Activated naive CD8-positive, alpha-beta T cell treated with anti-CD3 and anti-CD28 coated beads, Interleukin-2, amount 10 ng/mL, durations not matched to agents 7 days and 5 days (primary cell): ENCODE measurements around the gene HELZ. TPM values are rescaled to one million over a fixed set of nuclear protein-coding genes. Genes with fewer than 3 reads are reported as not detected.
A peak's percentile ranks its signal among the peaks of the same experiment; 100 is the strongest.

Source experiments
- ATAC-seq: fragments of 150-1000 bp; cut with Tn5 transposase; one replicate; pipeline ENCODE4 v1.10.0; 2021; ENCODE audit warnings: low read depth, moderate library complexity
- POLR2A ChIA-PET: fragments of 350-600 bp; sonication (Branson Sonifier 250); formaldehyde crosslinking; loops from one replicate; lab custom pipeline; 2021; ENCODE audit warnings: antibody characterized with exemption; lab: Charles Lee
- DNase-seq: peaks from one replicate; pipeline ENCODE4 v3.0.0; 2021
- H3K27ac Mint-ChIP-seq: one replicate; pipeline ENCODE4 v1.8.0; 2022; ENCODE audit warnings: mild to moderate bottlenecking, mixed read lengths
- H3K27me3 Mint-ChIP-seq: one replicate; pipeline ENCODE4 v1.8.0; 2022; ENCODE audit warnings: mild to moderate bottlenecking, moderate library complexity, mixed read lengths
- H3K36me3 Mint-ChIP-seq: one replicate; pipeline ENCODE4 v1.8.0; 2021; ENCODE audit warnings: mild to moderate bottlenecking, mixed read lengths
- H3K4me1 Mint-ChIP-seq: one replicate; pipeline ENCODE4 v1.8.0; 2021; ENCODE audit warnings: mixed read lengths
- H3K4me3 Mint-ChIP-seq: one replicate; pipeline ENCODE4 v1.8.0; 2022; ENCODE audit warnings: mild to moderate bottlenecking, moderate library complexity, mixed read lengths
- H3K9me3 Mint-ChIP-seq: one replicate; pipeline ENCODE4 v1.8.0; 2021; ENCODE audit warnings: mixed read lengths
- total RNA-seq, 2 experiments: library from RNA; stranded (reverse); gene quantifications; one replicate each; pipeline ENCODE4 v1.2.3, GENCODE V29; 2021

HELZ gene
- total RNA-seq, 2 experiments from 2014 or later, result 84.8 to 86.2 TPM

DNA sequence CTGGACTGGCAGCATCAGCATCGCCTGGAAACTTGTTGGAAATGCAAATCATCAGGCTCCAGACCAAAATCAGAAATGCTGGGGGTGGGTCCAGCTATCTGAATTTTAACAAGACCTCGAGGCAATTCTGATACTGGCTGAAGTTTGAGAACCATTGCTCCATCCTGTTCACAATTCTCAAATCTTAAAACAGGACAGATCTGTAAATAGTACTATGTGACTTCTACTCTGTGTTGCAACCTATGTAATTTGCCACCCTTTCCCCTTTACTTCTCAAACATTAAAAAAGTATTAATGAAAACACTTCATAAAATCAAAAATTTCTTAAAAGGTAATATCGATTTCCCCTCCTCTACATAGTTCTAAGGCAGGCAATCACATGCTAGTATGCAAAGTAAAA, 172.1 kb downstream of the HELZ start:
- Mint-ChIP-seq H3K4me1 (peaks cover 1% of the 10 kb centered on the region), H3K36me3 (peaks cover 25% of the 10 kb centered on the region), H3K9me3 (no peaks in the 10 kb centered on the region), H3K27ac (no peak overlapping the region), H3K4me3 (no peak overlapping the region), H3K27me3 (no peaks in the 10 kb centered on the region)
- POLR2A ChIA-PET, result no interaction called here
- DNase-seq (no peak), ATAC-seq (no peak)

DNA sequence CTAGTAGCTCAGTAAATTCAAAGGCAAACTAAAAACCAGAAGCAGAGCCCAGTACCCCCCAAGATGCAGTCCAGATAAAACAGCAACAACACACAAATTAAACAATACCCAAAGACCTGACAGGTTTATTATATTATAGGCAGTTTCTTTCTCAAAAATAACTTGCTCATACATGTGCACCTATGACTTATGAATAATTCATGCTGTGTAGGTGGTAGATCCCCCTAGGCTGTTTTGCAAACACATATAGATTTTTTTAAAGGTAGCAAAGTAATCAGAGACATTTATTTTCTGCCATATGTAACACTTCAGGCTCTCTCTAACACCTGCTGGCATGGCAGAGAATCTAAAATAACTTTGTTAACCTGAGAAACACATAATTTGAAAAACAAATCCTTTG, 173.4 kb downstream of the HELZ start:
- H3K9me3 Mint-ChIP-seq, result no peaks in the 10 kb centered on the region
- no peaks in the 10 kb centered on the region for H3K27me3 Mint-ChIP-seq
- no peak for ATAC-seq
- no peak overlapping the region for H3K4me3 Mint-ChIP-seq
- no peak for DNase-seq
- H3K4me1 Mint-ChIP-seq, result peaks cover 1% of the 10 kb centered on the region
- H3K36me3 Mint-ChIP-seq, result peaks cover 22% of the 10 kb centered on the region
- H3K27ac Mint-ChIP-seq, result no peak overlapping the region
- POLR2A ChIA-PET, result no interaction called here

GRCh38 chr17:67069603-67070136, 175.3 kb downstream of the HELZ start:
- no peaks in the 10 kb centered on the region for H3K27me3 Mint-ChIP-seq
- POLR2A ChIA-PET, result no interaction called here
- no peak for DNase-seq
- no peak overlapping the region for H3K4me3 Mint-ChIP-seq
- peaks cover 19% of the 10 kb centered on the region for H3K36me3 Mint-ChIP-seq
- no peaks in the 10 kb centered on the region for H3K9me3 Mint-ChIP-seq
- no peaks in the 10 kb centered on the region for H3K4me1 Mint-ChIP-seq
- no peak overlapping the region for H3K27ac Mint-ChIP-seq
- ATAC-seq, result no peak

DNA sequence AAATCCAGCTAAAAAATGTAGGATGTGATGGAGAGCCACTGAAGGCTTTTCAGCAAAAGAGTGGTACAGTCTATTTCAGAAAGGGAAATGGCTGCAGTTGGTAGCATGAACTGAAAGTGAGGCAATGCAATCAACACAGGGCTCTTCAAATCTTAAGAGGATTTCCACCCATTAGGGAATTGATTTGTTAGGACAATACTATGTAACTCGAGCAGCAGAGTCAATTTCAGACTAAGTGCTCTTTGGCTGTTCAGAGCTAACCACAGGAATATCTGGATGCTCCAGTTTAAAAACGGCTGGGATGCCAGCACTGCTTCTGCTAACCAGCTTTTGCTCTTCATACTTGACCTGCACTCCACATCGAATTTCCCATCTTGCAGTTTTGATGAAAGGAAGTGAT, 176.0 kb downstream of the HELZ start:
- Mint-ChIP-seq H3K27me3 (no peaks in the 10 kb centered on the region), H3K36me3 (peaks cover 19% of the 10 kb centered on the region), H3K4me3 (no peak overlapping the region), H3K27ac (no peak overlapping the region), H3K9me3 (no peaks in the 10 kb centered on the region), H3K4me1 (no peaks in the 10 kb centered on the region)
- ATAC-seq (no peak), DNase-seq (no peak)
- POLR2A ChIA-PET, result no interaction called here

DNA sequence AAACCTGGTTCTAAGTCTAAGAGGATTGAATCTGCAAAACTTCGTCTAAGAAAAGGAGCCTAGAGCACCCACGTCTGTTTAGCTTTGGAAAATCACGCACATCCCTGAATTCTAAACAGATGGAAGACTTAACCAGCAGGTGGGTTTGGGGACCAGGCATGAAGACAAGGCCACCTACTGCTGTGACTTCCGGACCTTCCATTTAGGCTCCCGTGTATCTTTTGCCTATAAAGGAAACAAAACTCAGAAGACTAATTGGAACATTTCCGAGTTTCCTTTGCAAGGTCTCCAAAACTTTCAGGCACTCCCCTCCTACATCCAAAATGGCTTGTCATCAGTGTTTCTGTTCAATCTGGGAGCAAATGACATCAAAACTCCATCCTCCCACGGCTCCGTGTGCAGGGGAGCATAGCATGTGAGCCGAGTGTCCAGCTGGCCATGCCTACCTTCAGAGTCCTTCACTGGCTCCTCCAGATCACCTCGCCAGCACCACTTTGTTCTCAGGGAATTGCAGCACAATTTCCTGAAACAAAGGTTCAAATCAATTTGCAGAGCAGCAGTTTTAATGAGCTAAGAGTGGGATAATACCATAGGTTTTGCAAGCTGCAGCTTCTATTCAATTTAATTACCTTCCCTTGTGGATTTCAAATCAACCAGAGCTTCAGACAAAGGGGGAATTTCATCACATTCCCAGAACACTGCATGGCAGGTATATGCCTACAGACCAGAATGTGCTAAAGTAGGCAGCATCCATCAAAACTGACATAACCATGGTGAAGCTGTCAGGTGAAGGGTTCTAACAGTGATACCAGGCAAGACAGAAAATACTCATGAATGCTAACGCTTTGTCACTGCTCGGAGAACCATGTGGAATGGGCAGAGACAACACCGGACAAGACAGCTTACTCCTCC, 177.2 kb downstream of the HELZ start:
- peaks cover 10% of the 10 kb centered on the region for H3K36me3 Mint-ChIP-seq
- POLR2A ChIA-PET, result no interaction called here
- ATAC-seq, result no peak
- no peaks in the 10 kb centered on the region for H3K9me3 Mint-ChIP-seq
- peak; percentile 7 for DNase-seq
- no peaks in the 10 kb centered on the region for H3K4me1 Mint-ChIP-seq
- H3K27me3 Mint-ChIP-seq, result no peaks in the 10 kb centered on the region
- no peak overlapping the region for H3K27ac Mint-ChIP-seq
- H3K4me3 Mint-ChIP-seq, result no peak overlapping the region

GRCh38 chr17:67066717-67067116, 178.3 kb downstream of the HELZ start:
- H3K27ac Mint-ChIP-seq, result no peak overlapping the region
- peaks cover 1% of the 10 kb centered on the region for H3K9me3 Mint-ChIP-seq
- ATAC-seq (no peak), DNase-seq (no peak)
- POLR2A ChIA-PET, result no interaction called here
- no peaks in the 10 kb centered on the region for H3K4me1 Mint-ChIP-seq
- H3K27me3 Mint-ChIP-seq, result no peaks in the 10 kb centered on the region
- peaks cover 4% of the 10 kb centered on the region for H3K36me3 Mint-ChIP-seq
- H3K4me3 Mint-ChIP-seq, result no peak overlapping the region

DNA sequence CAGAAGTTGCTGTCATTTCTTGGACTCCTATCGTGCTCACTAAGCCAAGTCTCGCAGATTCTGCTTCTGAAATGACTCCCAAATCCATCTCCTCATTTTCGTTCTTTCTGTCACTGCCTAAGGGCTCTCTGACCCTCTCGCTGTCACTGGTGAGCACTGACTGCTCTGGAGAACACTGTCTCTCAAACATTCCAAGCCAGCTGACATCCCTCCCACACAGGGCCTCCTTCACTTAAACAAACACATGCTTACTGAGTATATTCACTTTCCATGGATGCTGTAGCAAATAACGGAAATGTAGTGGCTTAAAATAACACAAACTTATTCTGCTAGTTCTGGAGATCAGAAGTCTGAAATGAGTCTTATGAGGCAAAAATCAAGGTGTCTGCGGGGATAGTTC, 181.9 kb downstream of the HELZ start:
- POLR2A ChIA-PET, result no interaction called here

DNA sequence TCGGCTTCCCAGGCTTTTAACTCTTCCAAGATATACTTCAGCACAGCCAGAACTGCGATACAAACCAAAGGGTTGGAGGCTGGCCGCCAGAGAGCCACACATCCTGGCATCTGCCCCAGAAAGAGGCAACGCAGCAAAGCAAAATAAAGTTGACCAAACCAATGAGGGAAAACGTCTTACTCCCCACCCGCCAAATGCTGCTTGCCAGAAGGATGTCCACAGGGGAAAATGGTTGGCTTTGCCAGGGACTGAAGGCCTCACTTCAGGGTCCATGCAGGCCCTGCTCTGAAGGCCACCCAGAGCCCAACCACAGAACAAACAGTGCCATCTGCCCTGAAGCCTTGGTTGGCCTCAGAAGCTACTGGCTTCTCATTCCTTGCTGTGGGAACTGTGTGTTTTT, 185.6 kb downstream of the HELZ start:
- Mint-ChIP-seq H3K27ac (no peak overlapping the region), H3K36me3 (no peaks in the 10 kb centered on the region), H3K27me3 (no peaks in the 10 kb centered on the region), H3K9me3 (peaks cover 1% of the 10 kb centered on the region), H3K4me3 (no peak overlapping the region), H3K4me1 (no peaks in the 10 kb centered on the region)
- DNase-seq, result no peak
- POLR2A ChIA-PET, result no interaction called here
- ATAC-seq, result no peak

More for the DNA sequence above, 181.9 kb downstream of the HELZ start:
- peaks cover 1% of the 10 kb centered on the region for H3K9me3 Mint-ChIP-seq
- H3K27ac Mint-ChIP-seq, result no peak overlapping the region
- no peaks in the 10 kb centered on the region for H3K36me3 Mint-ChIP-seq
- H3K27me3 Mint-ChIP-seq, result no peaks in the 10 kb centered on the region
- no peak for ATAC-seq
- no peaks in the 10 kb centered on the region for H3K4me1 Mint-ChIP-seq
- no peak for DNase-seq
- no peak overlapping the region for H3K4me3 Mint-ChIP-seq

DNA sequence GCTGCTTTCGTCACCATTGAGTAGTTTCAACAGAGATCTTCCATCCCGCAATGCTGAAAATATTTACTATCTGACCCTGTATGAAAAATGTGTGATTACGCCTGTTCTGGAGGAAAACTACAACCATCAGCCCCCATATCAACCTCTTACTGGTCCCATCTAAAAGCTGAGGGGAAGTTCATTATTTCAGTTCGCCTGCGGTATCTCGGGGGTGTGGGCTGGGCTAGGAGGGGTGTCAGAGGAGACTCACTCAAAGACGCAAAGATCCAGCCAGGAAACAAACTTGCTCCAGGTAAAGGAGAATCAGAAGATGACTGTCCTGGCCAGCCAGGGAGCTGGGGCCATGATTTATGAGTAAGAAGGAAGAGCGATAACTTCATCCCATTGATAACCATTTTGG, 187.0 kb downstream of the HELZ start:
- Mint-ChIP-seq H3K9me3 (peaks cover 1% of the 10 kb centered on the region), H3K36me3 (no peaks in the 10 kb centered on the region), H3K27ac (no peak overlapping the region), H3K4me1 (no peaks in the 10 kb centered on the region), H3K4me3 (no peak overlapping the region), H3K27me3 (no peaks in the 10 kb centered on the region)
- POLR2A ChIA-PET, result no interaction called here
- no peak for DNase-seq
- no peak for ATAC-seq

- no peaks in the 10 kb centered on the region for H3K36me3 Mint-ChIP-seq
- no peaks in the 10 kb centered on the region for H3K27me3 Mint-ChIP-seq
- DNase-seq (no peak), ATAC-seq (no peak)
- H3K4me1 Mint-ChIP-seq, result no peaks in the 10 kb centered on the region
- no peaks in the 10 kb centered on the region for H3K9me3 Mint-ChIP-seq
- no peak overlapping the region for H3K4me3 Mint-ChIP-seq
- H3K27ac Mint-ChIP-seq, result no peak overlapping the region
- POLR2A ChIA-PET, result no interaction called here
Observed at GRCh38 chr17:67056746-67057490, 188.1 kb downstream of the HELZ start.

DNA sequence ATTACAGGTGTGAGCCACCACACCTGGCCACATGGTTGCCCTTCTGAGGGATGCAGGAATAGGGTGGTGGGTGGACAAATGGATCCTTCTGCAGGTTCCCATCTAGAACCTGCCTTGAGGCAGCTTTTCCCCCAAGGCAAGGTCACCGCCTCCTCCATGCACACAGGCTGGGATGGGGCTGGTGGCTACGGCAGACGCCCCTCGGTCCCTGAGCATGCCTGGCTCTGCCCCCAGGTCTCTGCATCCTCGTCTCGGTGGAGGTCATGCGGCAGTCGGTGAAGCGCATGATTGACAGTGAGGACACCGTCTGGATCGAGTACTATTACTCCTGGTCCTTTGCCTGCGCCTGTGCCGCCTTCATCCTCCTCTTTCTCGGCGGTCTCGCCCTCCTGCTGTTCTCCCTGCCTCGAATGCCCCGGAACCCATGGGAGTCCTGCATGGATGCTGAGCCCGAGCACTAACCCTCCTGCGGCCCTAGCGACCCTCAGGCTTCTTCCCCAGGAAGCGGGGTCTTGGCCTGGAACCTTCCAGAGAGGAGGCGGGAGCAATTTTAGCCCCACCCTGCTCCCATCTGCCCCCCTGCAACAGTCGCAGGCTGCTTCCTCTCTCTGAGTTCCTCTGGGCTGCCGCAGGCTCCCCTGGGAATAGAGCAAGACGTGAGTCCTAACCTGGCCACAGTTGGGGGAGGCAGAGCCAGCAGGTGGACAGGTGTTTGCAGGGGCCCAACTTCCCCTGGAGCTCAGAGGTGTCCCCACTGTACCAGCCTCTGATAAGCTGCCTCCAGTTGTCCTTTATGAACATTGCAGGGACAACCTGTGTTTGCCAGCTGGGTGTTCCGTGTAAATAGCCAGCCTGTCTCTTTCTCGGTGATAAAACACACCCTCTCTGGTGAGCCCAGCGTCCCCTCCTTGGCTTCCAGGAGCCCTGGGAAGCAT, 188.9 kb downstream of the HELZ start:
- Mint-ChIP-seq H3K27me3 (no peaks in the 10 kb centered on the region), H3K9me3 (no peaks in the 10 kb centered on the region), H3K36me3 (no peaks in the 10 kb centered on the region), H3K27ac (no peak overlapping the region), H3K4me1 (no peaks in the 10 kb centered on the region), H3K4me3 (no peak overlapping the region)
- ATAC-seq (no peak), DNase-seq (no peak)
- POLR2A ChIA-PET, result no interaction called here

DNA sequence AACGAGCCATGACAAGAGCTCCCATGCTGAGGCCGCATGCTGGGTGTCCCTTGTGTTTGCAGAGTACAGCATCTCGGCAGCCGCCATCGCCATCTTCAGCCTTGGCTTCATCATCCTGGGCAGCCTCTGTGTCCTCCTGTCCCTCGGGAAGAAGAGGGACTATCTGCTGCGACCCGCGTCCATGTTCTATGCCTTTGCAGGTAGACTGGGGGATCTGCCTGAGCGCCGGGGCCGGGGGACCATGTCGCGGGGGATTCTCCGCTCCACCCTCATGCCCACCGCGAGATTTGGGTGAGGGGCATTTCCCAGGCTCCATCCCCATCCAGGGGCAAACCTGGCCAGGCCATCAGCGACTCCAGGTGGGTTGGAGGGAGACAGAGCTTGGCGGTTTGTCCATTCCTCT, 190.0 kb downstream of the HELZ start:
- Mint-ChIP-seq H3K9me3 (no peaks in the 10 kb centered on the region), H3K27ac (no peak overlapping the region), H3K4me3 (no peak overlapping the region), H3K36me3 (no peaks in the 10 kb centered on the region), H3K4me1 (no peaks in the 10 kb centered on the region), H3K27me3 (no peaks in the 10 kb centered on the region)
- POLR2A ChIA-PET, result no interaction called here
- ATAC-seq (no peak), DNase-seq (no peak)

- ATAC-seq (no peak), DNase-seq (no peak)
- H3K27me3 Mint-ChIP-seq, result no peaks in the 10 kb centered on the region
- H3K4me3 Mint-ChIP-seq, result no peak overlapping the region
- H3K36me3 Mint-ChIP-seq, result no peaks in the 10 kb centered on the region
- POLR2A ChIA-PET, result no interaction called here
- no peak overlapping the region for H3K27ac Mint-ChIP-seq
- no peaks in the 10 kb centered on the region for H3K4me1 Mint-ChIP-seq
- H3K9me3 Mint-ChIP-seq, result no peaks in the 10 kb centered on the region
Observed at GRCh38 chr17:67054608-67055007, 190.4 kb downstream of the HELZ start.
